SU-DHL-6 (cell line): ENCODE measurements around the gene PPM1L.
A peak's percentile ranks its signal among the peaks of the same experiment; 100 is the strongest.

Source experiments
- H2AFZ ChIP-seq: fragments of 200-600 bp; sonication (generic); 2 replicates; pipeline ENCODE4 v1.6.1; 2014; ENCODE audit warnings: low read depth, mild to moderate bottlenecking, moderate library complexity, mixed read lengths, antibody characterized with exemption, low read length; ENCODE audit not compliant: severe bottlenecking
- H3F3A ChIP-seq: fragments of 200-600 bp; shearing (Covaris generic); 2 replicates; pipeline ENCODE4 v1.6.0; 2016; ENCODE audit warnings: antibody characterized with exemption, mild to moderate bottlenecking; ENCODE audit not compliant: insufficient read depth
- H3K27ac ChIP-seq: fragments of 200-600 bp; sonication (generic); 2 replicates; pipeline ENCODE4 v1.5.1; 2016; ENCODE audit warnings: low read depth, mild to moderate bottlenecking, low read length, moderate library complexity, mixed read lengths
- H3K27me3 ChIP-seq: fragments of 200-600 bp; sonication (generic), shearing (Covaris generic); 2 replicates; pipeline ENCODE4 v1.6.0; 2014; ENCODE audit warnings: mild to moderate bottlenecking, low read length
- H3K36me3 ChIP-seq: fragments of 200-600 bp; sonication (generic); 2 replicates; pipeline ENCODE4 v1.6.1; 2014; ENCODE audit warnings: mild to moderate bottlenecking, low read length, mixed read lengths
- H3K4me2 ChIP-seq: fragments of 300-600, 200-600 bp; shearing (Covaris generic), sonication (generic); 2 replicates; pipeline ENCODE4 v1.6.0; 2014; ENCODE audit warnings: low read length, low read depth, mild to moderate bottlenecking; ENCODE audit not compliant: poor library complexity, severe bottlenecking
- H3K4me3 ChIP-seq: fragments of 200-600 bp; sonication (generic); 2 replicates; pipeline ENCODE4 v1.5.1; 2014; ENCODE audit warnings: antibody characterized with exemption, low read length, mild to moderate bottlenecking, mixed read lengths; ENCODE audit not compliant: insufficient read depth, poor library complexity, severe bottlenecking
- H3K79me2 ChIP-seq: fragments of 200-600 bp; sonication (generic); 2 replicates; pipeline ENCODE4 v1.6.1; 2014; ENCODE audit warnings: mild to moderate bottlenecking, low read length, moderate library complexity; ENCODE audit not compliant: insufficient read depth
- H3K9ac ChIP-seq: fragments of 200-600 bp; sonication (generic); 2 replicates; pipeline ENCODE4 v1.7.0; 2014; ENCODE audit warnings: mild to moderate bottlenecking, low read length
- H3K9me2 ChIP-seq: fragments of 200-600 bp; sonication (generic); replicated peaks from 2 replicates; pipeline ENCODE4 v1.6.1; 2014; ENCODE audit warnings: low read length; ENCODE audit not compliant: insufficient read depth
- H3K9me3 ChIP-seq: fragments of 200-600 bp; sonication (generic); 2 replicates; pipeline ENCODE4 v1.6.1; 2014; ENCODE audit warnings: low read length, mixed read lengths; ENCODE audit not compliant: insufficient read depth
- H4K20me1 ChIP-seq: fragments of 200-600 bp; sonication (generic); 2 replicates; pipeline ENCODE4 v1.6.1; 2014; ENCODE audit warnings: low read depth, mild to moderate bottlenecking, antibody characterized with exemption, low read length, moderate library complexity, mixed read lengths
- EZH2phosphoT487 ChIP-seq: fragments of 200-600 bp; sonication (generic), shearing (Covaris generic); conservative IDR thresholded peaks from 2 replicates; pipeline ENCODE4 v1.6.1; 2018; ENCODE audit warnings: mild to moderate bottlenecking, antibody characterized with exemption, low read length, moderate library complexity, mixed read lengths
- TF ChIP-seq, protein P1 (sequence below): fragments of 200-600 bp; sonication (generic); IDR thresholded peaks from one replicate; pipeline ENCODE4 v1.5.1; 2017; ENCODE audit warnings: antibody characterized with exemption, mild to moderate bottlenecking, low read length, moderate library complexity; ENCODE audit not compliant: insufficient read depth, poor library complexity, severe bottlenecking

The PPM1L gene

DNA sequence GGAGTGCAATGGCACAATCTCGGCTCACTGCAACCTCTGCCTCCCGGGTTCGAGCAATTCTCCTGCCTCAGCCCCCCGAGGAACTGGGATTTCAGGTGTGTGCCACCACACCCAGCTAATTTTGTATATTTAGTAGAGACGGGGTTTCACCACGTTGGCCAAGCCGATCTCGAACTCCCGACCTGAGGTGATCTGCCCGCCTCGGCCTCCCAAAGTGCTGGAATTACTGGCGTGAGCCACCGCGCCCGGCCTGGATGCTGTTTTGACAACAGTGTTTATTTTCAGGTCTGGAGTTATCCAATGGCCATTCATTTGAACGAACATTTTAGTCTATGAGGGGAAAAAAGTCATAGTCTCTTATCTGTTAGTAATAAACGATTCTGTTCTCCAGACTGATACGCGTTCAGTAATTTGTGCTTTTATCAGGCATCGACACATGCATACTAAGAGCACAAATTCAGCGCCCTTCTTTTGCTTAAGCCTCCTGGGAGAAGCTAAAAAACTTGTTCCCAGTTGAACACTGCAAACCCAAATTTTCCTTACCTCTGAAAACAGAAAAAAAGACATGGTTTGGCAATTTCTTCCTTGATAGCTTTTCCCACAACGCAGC is 347.9 kb downstream of the PPM1L start:
- H3K4me3 ChIP-seq, result no peak overlapping the region
- H3K27ac ChIP-seq, result no peak overlapping the region
- TF ChIP-seq EZH2phosphoT487, result no peak
- TF ChIP-seq, protein P1, sequence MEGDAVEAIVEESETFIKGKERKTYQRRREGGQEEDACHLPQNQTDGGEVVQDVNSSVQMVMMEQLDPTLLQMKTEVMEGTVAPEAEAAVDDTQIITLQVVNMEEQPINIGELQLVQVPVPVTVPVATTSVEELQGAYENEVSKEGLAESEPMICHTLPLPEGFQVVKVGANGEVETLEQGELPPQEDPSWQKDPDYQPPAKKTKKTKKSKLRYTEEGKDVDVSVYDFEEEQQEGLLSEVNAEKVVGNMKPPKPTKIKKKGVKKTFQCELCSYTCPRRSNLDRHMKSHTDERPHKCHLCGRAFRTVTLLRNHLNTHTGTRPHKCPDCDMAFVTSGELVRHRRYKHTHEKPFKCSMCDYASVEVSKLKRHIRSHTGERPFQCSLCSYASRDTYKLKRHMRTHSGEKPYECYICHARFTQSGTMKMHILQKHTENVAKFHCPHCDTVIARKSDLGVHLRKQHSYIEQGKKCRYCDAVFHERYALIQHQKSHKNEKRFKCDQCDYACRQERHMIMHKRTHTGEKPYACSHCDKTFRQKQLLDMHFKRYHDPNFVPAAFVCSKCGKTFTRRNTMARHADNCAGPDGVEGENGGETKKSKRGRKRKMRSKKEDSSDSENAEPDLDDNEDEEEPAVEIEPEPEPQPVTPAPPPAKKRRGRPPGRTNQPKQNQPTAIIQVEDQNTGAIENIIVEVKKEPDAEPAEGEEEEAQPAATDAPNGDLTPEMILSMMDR, result no peak
- H3K9ac ChIP-seq, result no peak overlapping the region
- H3K9me3 ChIP-seq, result no peaks in the 10 kb centered on the region
- H4K20me1 ChIP-seq, result no peaks in the 10 kb centered on the region
- H3K36me3 ChIP-seq, result no peaks in the 10 kb centered on the region
- H3K27me3 ChIP-seq, result no peaks in the 10 kb centered on the region
- H3K79me2 ChIP-seq, result no peaks in the 10 kb centered on the region
- H3F3A ChIP-seq, result no peaks in the 10 kb centered on the region
- no peak overlapping the region for H3K4me2 ChIP-seq
- H3K9me2 ChIP-seq, result no peaks in the 10 kb centered on the region
- no peak overlapping the region for H2AFZ ChIP-seq

DNA sequence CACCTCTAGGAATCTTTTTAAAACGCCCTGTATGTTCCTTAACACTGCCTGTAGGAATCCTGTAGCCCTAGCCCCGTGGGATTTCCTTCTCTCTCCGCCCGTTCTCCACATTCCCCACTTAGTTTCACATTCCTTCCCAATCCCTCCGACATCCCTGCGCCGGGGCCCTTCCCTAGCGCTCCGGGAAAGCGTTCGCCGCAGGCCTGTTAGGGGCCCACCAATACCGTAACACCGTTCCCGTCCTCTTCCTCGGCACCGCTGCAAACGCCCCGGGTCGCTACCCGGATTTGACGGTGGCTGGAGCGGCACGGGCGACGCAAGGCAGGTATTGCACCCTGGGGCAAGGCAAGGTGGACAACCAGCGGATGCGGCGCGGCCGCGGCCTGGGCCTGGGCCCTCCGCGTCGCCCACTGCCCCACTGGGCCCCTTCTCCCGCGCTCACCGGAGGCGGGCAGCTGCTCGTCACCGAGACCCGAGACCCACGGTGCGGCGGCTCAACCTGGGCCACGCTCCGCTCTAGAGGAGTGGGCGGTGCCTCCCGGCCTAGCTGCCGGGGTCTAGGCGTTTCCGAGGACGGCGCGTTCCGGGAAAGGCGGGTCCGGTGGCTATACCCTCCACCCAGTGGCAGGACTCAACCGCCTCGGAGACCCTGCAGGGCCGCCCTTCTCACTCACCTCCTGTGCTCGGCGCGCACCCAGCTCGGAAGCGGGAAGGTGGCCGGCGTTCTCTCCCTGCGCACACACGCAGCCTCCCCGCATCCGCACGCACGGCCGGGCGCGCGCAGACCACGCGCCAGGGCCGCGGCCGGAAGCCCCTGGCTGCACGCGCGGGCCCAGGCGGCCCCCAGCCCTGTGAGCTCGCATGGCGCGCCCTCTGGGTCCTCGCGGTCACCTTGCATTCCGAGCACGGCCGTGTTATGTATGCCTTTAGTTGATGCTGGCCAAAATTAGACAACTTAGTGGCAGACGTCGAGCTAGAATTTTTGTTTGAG is 348.8 kb downstream of the PPM1L start, which contains the start of gene B3GALNT1:
TSS of gene B3GALNT1 (minus strand) at position 789 of the 991 bp plus-strand sequence. CDS start 18,595 bp downstream, outside the sequence.
- peak within 1 kb of the TSS; percentile 66 for H2AFZ ChIP-seq
- H3K27me3 ChIP-seq, result no peaks in the 10 kb centered on the region
- no peaks in the 10 kb centered on the region for H3K36me3 ChIP-seq
- TF ChIP-seq, protein P1, result no peak
- TF ChIP-seq EZH2phosphoT487, result no peak
- no peaks in the 10 kb centered on the region for H3F3A ChIP-seq
- H3K4me3 ChIP-seq, result no peak within 1 kb of the TSS
- no peaks in the 10 kb centered on the region for H3K9me2 ChIP-seq
- H3K9ac ChIP-seq, result peak within 1 kb of the TSS; percentile 28; the same call in 1 of the 2 replicates
- no peaks in the 10 kb centered on the region for H3K79me2 ChIP-seq
- no peak within 1 kb of the TSS for H3K27ac ChIP-seq
- H3K9me3 ChIP-seq, result no peaks in the 10 kb centered on the region
- peak within 1 kb of the TSS; percentile 40 for H3K4me2 ChIP-seq
- H4K20me1 ChIP-seq, result no peaks in the 10 kb centered on the region

DNA sequence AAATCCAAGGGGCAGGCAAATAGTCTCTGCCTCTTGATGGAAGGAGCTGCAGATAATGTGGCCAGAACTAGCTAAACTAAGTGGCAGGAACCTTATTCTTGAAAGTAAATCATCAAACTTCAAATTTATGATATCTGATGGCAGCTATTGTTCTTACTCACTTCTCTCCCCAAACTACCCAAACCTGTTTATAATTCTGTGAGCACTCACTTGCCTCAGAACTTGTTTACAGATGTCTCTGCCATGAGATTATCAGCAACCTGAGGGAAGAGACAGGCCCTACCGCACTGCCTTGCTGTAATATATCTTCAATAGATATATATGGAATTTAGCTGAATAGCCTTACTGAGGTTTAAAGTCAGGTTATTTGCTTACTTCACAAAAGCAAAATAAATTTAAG is 351.3 kb downstream of the PPM1L start:
- Histone ChIP-seq H4K20me1 (no peaks in the 10 kb centered on the region), H3F3A (no peaks in the 10 kb centered on the region), H3K9ac (no peak overlapping the region), H2AFZ (no peak overlapping the region), H3K36me3 (no peaks in the 10 kb centered on the region), H3K4me3 (no peak overlapping the region), H3K4me2 (no peak overlapping the region), H3K9me2 (no peaks in the 10 kb centered on the region), H3K79me2 (no peaks in the 10 kb centered on the region), H3K27ac (no peak overlapping the region), H3K9me3 (no peaks in the 10 kb centered on the region), H3K27me3 (no peaks in the 10 kb centered on the region)
- TF ChIP-seq EZH2phosphoT487, result no peak
- TF ChIP-seq, protein P1, result no peak
